ENCODE data around the gene TMEM219.
A peak's percentile ranks its signal among the peaks of the same experiment; 100 is the strongest.

TMEM219 gene

GRCh38 chr16:29972992-29973383 is 11.1 kb downstream of the TMEM219 start (continued):
- TF ChIP-seq, protein P1, sequence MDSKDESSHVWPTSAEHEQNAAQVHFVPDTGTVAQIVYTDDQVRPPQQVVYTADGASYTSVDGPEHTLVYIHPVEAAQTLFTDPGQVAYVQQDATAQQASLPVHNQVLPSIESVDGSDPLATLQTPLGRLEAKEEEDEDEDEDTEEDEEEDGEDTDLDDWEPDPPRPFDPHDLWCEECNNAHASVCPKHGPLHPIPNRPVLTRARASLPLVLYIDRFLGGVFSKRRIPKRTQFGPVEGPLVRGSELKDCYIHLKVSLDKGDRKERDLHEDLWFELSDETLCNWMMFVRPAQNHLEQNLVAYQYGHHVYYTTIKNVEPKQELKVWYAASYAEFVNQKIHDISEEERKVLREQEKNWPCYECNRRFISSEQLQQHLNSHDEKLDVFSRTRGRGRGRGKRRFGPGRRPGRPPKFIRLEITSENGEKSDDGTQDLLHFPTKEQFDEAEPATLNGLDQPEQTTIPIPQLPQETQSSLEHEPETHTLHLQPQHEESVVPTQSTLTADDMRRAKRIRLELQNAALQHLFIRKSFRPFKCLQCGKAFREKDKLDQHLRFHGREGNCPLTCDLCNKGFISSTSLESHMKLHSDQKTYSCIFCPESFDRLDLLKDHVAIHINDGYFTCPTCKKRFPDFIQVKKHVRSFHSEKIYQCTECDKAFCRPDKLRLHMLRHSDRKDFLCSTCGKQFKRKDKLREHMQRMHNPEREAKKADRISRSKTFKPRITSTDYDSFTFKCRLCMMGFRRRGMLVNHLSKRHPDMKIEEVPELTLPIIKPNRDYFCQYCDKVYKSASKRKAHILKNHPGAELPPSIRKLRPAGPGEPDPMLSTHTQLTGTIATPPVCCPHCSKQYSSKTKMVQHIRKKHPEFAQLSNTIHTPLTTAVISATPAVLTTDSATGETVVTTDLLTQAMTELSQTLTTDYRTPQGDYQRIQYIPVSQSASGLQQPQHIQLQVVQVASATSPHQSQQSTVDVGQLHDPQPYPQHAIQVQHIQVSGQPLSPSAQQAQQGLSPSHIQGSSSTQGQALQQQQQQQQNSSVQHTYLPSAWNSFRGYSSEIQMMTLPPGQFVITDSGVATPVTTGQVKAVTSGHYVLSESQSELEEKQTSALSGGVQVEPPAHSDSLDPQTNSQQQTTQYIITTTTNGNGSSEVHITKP (tag by site-specific recombination; IDR thresholded peaks at IDR 0.05): no peak; the same call in 1 of the 2 replicates
- TF ChIP-seq, protein P2, sequence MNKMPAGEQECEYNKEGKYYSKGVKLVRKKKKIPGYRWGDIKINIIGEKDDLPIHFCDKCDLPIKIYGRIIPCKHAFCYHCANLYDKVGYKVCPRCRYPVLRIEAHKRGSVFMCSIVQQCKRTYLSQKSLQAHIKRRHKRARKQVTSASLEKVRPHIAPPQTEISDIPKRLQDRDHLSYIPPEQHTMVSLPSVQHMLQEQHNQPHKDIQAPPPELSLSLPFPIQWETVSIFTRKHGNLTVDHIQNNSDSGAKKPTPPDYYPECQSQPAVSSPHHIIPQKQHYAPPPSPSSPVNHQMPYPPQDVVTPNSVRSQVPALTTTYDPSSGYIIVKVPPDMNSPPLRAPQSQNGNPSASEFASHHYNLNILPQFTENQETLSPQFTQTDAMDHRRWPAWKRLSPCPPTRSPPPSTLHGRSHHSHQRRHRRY (tag by site-specific recombination; IDR thresholded peaks at IDR 0.05): no peak
- TF ChIP-seq ZNF558 (tag by site-specific recombination; IDR thresholded peaks at IDR 0.05): no peak
- TF ChIP-seq ZNF157 (tag by site-specific recombination; IDR thresholded peaks at IDR 0.05): no peak; the same call in 1 of the 2 replicates
- TF ChIP-seq SCRT1 (tag by site-specific recombination; IDR thresholded peaks at IDR 0.05; ENCODE audit: borderline replicate concordance): no peak
- no peak for TF ChIP-seq ZNF791 (tag by site-specific recombination; IDR thresholded peaks at IDR 0.05)
- 0 out of 2 replicates have a peak, but pooled peaks have one; percentile 20 for TF ChIP-seq ZBTB20 (tag by site-specific recombination; IDR thresholded peaks at IDR 0.05)
- TF ChIP-seq REPIN1 (tag by site-specific recombination; IDR thresholded peaks at IDR 0.05; ENCODE audit: low read depth): 0 out of 2 replicates have a peak, but pooled peaks have one; percentile 29
- no peak for TF ChIP-seq ZNF837 (tag by site-specific recombination; IDR thresholded peaks at IDR 0.05)
- TF ChIP-seq ZNF10 (tag by site-specific recombination; IDR thresholded peaks at IDR 0.05): no peak
- no peak for TF ChIP-seq ZEB2 (tag by site-specific recombination; IDR thresholded peaks at IDR 0.05)
- TF ChIP-seq, protein P3, sequence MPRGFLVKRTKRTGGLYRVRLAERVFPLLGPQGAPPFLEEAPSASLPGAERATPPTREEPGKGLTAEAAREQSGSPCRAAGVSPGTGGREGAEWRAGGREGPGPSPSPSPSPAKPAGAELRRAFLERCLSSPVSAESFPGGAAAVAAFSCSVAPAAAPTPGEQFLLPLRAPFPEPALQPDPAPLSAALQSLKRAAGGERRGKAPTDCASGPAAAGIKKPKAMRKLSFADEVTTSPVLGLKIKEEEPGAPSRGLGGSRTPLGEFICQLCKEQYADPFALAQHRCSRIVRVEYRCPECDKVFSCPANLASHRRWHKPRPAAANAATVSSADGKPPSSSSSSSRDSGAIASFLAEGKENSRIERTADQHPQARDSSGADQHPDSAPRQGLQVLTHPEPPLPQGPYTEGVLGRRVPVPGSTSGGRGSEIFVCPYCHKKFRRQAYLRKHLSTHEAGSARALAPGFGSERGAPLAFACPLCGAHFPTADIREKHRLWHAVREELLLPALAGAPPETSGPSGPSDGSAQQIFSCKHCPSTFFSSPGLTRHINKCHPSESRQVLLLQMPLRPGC (tag by site-specific recombination; IDR thresholded peaks at IDR 0.05): 0 out of 2 replicates have a peak, but pooled peaks have one; percentile 29

- Histone ChIP-seq H3K4me1 (ENCODE audit: control insufficient read depth, insufficient read depth, low read length) (peaks cover 8% of the 10 kb centered on the region), H3K4me3 (ENCODE audit: low read depth, low read length) (peak within 1 kb of the TSS; percentile 72), H3K9me3 (ENCODE audit: control insufficient read depth, insufficient read depth, low read depth, low read length) (no peaks in the 10 kb centered on the region), H3K27ac (ENCODE audit: extremely low read depth, low read depth, low read length) (peak within 1 kb of the TSS; percentile 76), H3K36me3 (ENCODE audit: control insufficient read depth in 2 of 2, insufficient read depth in 1 of 2, low read length in 2 of 2) (peaks cover 0 to 57% of the 10 kb centered on the region in 2 experiments; a peak in 2 of 3 replicates)
- POLR2A ChIA-PET: interaction anchor here (0.5 to 5.4 kb wide), 36 partner anchors 9 to 677 kb away, joined by 3 to 58 read pairs (median 5); partner anchors contain the start of genes ASPHD1, HIRIP3, INO80E and KCTD13
- CTCF ChIA-PET: interaction anchor here (0.6 to 3.2 kb wide), 10 partner anchors 11 to 163 kb away, joined by 3 to 13 read pairs (median 4); partner anchors contain the start of genes KCTD13 and TMEM219
- TF ChIP-seq ZNF501 (tag by site-specific recombination; IDR thresholded peaks at IDR 0.05) (peak; percentile 68; the same call in 1 of the 2 replicates), ZNF843 (tag by site-specific recombination; IDR thresholded peaks at IDR 0.05) (0 out of 2 replicates have a peak, but pooled peaks have one; percentile 35), ZBTB20 (tag by site-specific recombination; IDR thresholded peaks at IDR 0.05) (peak; percentile 89; the same call in 1 of the 2 replicates), ZNF174 (tag by site-specific recombination; IDR thresholded peaks at IDR 0.05) (no peak), GLIS2 (tag by site-specific recombination; IDR thresholded peaks at IDR 0.05) (peak; percentile 88), ZNF701 (tag by site-specific recombination; IDR thresholded peaks at IDR 0.05) (no peak), HOXA7 (CRISPR knock-in tag; IDR thresholded peaks at IDR 0.05; ENCODE audit: borderline replicate concordance) (no peak), ZNF561 (tag by site-specific recombination; IDR thresholded peaks at IDR 0.05; ENCODE audit: borderline replicate concordance) (peak; percentile 59), SP2 (tag by site-specific recombination; IDR thresholded peaks at IDR 0.05) (peak; percentile 98), ZNF121 (tag by site-specific recombination; IDR thresholded peaks at IDR 0.05) (no peak), KLF9 (tag by site-specific recombination; IDR thresholded peaks at IDR 0.05; ENCODE audit: low read depth) (peak; percentile 95)
- TF ChIP-seq, protein P4, sequence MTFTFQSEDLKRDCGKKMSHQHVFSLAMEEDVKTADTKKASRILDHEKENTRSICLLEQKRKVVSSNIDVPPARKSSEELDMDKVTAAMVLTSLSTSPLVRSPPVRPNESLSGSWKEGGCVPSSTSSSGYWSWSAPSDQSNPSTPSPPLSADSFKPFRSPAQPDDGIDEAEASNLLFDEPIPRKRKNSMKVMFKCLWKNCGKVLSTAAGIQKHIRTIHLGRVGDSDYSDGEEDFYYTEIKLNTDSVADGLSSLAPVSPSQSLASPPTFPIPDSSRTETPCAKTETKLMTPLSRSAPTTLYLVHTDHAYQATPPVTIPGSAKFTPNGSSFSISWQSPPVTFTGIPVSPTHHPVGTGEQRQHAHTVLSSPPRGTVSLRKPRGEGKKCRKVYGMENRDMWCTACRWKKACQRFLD (tag by site-specific recombination; IDR thresholded peaks at IDR 0.05): 0 out of 2 replicates have a peak, but pooled peaks have one; percentile 53
- TF ChIP-seq, protein P5, sequence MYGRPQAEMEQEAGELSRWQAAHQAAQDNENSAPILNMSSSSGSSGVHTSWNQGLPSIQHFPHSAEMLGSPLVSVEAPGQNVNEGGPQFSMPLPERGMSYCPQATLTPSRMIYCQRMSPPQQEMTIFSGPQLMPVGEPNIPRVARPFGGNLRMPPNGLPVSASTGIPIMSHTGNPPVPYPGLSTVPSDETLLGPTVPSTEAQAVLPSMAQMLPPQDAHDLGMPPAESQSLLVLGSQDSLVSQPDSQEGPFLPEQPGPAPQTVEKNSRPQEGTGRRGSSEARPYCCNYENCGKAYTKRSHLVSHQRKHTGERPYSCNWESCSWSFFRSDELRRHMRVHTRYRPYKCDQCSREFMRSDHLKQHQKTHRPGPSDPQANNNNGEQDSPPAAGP (tag by site-specific recombination; IDR thresholded peaks at IDR 0.05): peak; percentile 69
- TF ChIP-seq, protein P6, sequence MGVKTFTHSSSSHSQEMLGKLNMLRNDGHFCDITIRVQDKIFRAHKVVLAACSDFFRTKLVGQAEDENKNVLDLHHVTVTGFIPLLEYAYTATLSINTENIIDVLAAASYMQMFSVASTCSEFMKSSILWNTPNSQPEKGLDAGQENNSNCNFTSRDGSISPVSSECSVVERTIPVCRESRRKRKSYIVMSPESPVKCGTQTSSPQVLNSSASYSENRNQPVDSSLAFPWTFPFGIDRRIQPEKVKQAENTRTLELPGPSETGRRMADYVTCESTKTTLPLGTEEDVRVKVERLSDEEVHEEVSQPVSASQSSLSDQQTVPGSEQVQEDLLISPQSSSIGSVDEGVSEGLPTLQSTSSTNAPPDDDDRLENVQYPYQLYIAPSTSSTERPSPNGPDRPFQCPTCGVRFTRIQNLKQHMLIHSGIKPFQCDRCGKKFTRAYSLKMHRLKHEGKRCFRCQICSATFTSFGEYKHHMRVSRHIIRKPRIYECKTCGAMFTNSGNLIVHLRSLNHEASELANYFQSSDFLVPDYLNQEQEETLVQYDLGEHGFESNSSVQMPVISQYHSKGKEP (tag by site-specific recombination; IDR thresholded peaks at IDR 0.05): 0 out of 2 replicates have a peak, but pooled peaks have one; percentile 66
Observed at GRCh38 chr16:29973384-29974246, 11.7 kb downstream of the TMEM219 start, which contains the start of gene TAOK2. TAOK2 (plus strand) TSS chr16:29973868; CDS start chr16:29977773, 3,905 bp downstream.

Data from HEK293 (cell line).